GM12874 (cell line): ENCODE data around the gene USP3.

ENCODE experiments used
- TF ChIP-seq, protein P1 (sequence below): IDR thresholded peaks from 2 replicates; pipeline ENCODE4 v1.5.1; 2011; ENCODE audit warnings: low read depth, mild to moderate bottlenecking, control low read depth, low read length, moderate library complexity; ENCODE audit not compliant: insufficient read depth

The USP3 gene

DNA sequence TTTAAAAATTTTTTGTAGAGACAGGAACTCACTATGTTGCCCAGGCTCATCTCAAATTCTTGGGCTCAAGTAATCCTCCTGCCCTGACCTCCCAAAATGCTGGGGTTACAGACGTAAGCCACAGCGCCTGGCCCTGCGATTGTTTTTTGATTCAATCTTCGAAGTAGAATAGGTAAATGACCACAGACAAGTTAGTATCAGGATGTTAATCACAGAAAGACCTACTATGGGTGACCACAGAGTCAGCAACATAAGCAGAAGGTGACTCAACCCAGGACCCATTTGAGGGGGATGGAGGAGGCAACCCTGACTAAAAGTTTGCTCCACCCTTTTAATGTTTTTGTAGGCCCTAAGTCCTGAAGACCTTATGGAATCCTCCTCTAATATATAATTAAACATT lies 10.0 kb upstream of the USP3 start:
- TF ChIP-seq, protein P1, sequence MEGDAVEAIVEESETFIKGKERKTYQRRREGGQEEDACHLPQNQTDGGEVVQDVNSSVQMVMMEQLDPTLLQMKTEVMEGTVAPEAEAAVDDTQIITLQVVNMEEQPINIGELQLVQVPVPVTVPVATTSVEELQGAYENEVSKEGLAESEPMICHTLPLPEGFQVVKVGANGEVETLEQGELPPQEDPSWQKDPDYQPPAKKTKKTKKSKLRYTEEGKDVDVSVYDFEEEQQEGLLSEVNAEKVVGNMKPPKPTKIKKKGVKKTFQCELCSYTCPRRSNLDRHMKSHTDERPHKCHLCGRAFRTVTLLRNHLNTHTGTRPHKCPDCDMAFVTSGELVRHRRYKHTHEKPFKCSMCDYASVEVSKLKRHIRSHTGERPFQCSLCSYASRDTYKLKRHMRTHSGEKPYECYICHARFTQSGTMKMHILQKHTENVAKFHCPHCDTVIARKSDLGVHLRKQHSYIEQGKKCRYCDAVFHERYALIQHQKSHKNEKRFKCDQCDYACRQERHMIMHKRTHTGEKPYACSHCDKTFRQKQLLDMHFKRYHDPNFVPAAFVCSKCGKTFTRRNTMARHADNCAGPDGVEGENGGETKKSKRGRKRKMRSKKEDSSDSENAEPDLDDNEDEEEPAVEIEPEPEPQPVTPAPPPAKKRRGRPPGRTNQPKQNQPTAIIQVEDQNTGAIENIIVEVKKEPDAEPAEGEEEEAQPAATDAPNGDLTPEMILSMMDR, result no peak

DNA sequence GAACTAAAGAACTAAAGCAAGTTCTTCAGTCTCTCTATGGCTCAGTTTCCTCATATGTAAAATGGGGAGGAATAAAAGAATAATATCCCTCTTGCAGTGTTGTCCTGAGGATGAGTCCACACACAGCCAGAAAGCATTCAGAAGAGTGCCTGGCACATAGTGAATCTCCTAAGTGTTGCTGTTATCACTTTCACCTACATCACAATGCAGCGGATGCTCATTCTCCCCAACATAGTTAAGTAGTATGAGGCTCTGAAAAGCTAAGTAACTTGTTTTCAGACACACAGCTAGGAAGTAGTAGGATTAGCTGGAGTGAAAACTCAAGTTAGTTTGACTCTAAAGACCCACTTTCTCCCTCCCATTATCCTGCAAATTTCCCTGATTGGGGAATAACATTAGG lies 9.1 kb upstream of the USP3 start:
- TF ChIP-seq, protein P1, result no peak

DNA sequence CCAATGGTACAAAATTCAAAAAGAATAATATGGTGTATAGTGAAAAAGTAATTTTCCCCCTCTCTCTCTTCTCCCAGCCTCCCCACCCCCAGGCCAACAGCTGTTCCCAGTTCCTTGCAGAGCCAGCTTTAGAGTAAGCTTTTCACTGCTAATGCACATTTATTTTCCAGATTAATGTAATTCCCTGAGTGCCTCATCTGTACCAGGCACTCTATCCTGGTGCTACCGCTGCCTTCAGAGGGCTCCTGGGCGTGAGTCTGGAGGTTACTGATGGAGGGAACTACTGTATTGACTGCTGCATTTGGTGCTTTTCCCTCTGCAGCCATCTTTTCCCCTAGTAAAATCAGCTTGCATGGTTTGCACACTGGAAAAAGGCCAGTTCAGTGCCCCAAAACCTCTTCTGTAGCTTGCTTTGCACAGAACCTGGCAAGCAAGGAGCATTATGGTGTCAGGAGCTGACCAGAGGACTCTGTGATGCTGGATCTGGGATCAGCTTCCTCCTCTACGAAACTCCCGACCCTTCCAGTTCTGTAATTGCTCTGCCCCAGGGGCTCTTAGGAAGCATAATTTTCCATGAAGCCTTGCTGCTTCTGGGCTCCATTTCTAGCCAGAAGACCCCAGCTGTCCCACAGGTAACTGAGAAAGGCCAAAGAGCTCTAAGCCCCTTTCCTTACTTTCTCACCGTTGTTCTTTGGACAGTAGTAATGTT lies 8.5 kb upstream of the USP3 start:
- TF ChIP-seq, protein P1, result no peak

DNA sequence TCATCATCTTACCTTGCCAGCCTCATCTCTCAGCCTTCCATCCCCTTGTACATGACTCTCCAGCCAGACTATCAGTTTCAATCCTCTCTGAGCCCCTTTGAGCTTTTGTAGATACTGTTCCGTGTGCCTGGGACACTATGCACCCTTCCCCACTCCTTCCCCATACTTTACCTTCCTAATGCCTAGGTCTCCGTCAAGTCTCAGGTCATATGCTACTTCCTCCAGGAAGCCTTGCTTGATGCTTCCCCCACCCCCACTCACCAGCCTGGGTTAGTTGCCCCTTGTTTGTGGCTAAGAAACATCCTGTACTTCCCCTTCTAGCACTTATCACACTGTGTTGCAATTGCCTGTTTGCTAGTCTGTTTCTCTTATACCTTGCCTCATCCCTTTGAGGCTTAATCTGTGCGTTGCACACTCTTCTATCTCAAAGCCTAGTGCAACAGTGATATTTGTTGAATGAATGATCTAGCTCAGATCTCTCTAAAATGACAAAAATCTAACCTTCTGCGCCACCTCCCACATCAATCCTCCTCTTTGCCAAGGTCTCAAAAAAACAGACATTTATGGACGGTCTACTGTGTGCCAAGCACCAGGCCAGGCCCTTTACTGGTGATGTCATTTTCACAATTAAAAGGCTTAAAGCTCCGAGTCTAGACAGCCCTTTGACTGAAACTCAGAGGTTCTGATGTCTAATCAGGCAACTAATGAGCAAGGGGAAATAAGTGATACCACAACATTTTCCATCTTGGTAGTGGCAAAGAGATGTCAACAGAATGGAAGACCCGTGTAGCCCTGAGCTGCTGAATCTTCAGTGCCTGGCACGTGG lies 6.5 kb upstream of the USP3 start:
- TF ChIP-seq, protein P1, result no peak

DNA sequence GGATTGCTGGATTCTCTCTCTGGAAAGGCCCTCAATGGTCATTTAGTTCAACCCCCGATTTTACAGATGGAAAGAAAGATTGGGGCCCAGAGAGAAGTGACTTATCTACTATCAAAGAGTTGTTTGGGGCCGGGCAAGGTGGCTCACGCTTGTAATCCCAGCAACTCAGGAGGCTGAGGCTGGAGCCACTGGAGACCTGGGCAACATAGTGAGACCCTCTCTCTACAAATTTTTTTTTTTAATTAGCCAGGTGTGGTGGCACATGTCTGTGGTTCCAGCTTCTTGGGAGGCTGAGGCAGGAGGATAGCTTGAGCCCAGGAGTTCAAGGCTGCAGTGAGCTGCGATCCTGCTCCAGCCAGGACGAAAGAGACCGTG lies 5.2 kb upstream of the USP3 start:
- TF ChIP-seq, protein P1, result no peak

DNA sequence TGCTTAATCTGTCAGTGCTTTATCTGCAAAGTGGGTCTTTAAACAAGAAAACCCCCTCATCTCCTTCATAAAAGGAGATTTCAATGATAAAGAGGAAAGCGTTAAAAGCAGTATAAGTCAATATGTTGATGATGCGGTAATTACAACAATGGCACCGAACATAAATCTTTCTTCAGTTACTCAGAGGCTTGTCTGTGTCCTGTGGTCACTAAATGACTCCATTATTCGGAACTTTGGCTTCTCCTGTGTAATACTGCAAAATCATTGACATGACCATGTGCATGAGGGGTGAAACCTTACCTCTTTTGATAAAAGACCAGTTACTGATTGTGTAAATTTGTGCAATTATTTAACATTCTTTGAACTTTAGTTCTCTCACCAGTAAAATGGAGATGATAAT lies 4.8 kb upstream of the USP3 start:
- TF ChIP-seq, protein P1, result no peak

DNA sequence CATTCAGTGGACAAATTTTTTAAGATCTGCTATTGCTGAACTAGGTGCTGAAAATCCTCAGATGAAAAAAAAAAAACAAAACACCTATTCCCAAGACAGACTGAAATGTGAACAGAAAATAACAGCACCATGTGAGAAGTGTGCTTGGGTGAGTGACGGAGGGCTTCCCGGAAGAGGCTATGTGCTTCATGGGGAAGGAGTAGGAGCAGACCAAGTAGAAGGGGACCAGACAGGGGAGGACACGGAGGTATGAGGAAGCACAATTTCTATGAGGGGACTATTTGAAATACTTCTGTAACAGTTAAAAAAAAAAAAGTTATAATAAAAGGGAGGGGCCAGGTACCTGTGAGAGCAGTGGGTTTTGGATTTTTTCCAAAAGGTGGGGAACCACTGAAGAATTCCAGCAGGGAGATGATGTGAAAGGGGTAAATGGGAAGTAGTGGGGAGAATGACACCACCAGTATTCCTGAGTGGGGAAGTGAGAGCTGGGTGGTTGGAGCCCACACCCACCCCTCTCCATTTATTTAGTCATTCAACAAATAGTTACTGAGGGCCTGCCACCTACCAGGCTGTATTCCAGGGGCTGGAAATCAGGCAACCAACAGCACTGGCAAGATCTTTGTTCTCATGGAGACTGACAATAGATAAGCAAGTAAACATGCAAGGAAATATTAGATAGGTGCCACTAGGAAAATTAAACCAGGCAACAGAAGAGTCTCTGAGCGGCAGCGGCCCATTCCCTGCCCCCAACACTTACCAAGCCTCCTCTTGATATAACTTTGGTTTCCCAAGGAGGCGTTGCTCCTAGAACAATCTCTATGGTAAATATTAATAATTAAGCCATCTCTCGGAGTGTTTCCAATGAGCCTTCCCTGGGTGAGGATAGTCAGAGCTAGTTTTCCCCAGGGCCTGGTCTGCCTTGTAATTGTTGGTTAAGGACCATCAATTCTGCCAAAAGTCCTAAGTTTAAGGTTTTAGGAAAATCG lies 3.8 kb upstream of the USP3 start:
- TF ChIP-seq, protein P1, result no peak
